Activated CD4-positive, CD25-positive, alpha-beta regulatory T cell treated with anti-CD3 and anti-CD28 coated beads, Interleukin-2, amount 50 U/mL, for 24 hours (primary cell): Measurements from ENCODE around the gene MANSC4.
"Not testable (repeated sequence)": the region's sequence is repeated elsewhere in the genome, so short reads cannot be mapped to it uniquely, and the experiment has no call there.

ENCODE experiments used
- ATAC-seq, 2 donors: fragments of 150-1000 bp; cut with Tn5 transposase; one replicate each; pipeline ENCODE4 v1.10.0; 2021; ENCODE audit warnings: mild to moderate bottlenecking in 1 of 2, moderate library complexity in 1 of 2

The MANSC4 gene

GRCh38 chr12:27747111-27747820 lies 32.8 kb downstream of the MANSC4 start:
- ATAC-seq = no peak

- not testable (repeated sequence) for ATAC-seq
These were observed 34.3 kb downstream of the MANSC4 start for GRCh38 chr12:27745734-27746133.

GRCh38 chr12:27743601-27744000 lies 36.4 kb downstream of the MANSC4 start:
- ATAC-seq = no peak

DNA sequence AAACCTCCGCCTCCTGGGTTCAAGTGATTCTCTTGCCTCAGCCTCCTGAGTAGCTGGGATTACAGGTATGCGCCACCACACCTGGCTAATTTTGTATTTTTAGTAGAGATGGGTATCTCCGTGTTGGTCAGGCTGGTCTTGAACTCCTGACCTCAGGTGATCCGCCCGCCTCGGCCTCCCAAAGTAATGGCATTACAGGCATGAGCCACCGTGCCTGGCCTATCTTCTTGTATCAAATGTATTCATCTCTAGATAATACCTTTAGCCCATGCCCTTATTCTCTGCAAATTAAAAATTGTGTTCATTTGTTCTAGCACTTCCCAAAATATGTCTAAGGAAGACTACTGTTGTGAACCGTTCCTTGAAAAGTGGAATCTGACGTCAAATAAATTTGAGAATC lies 45.7 kb downstream of the MANSC4 start:
- not testable (repeated sequence) for ATAC-seq

DNA sequence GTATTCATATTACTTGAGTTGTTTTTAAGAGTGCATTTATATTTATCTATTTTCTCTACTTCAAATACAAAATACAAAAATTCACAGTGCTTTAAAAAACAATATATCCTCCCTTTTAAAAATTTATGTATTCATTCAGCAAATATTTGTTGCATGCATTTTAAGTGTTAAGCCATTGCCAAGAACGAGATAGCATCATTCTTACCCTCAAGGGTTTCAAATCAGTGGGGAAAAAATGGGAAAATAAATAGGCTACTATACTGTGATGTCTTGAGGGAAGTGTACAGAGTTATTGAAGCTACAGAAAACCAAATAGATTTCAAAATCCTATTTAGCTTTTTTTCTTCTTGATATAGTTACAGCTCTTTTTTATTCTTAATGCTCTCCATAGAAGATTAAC lies 46.2 kb downstream of the MANSC4 start:
- no peak for ATAC-seq

DNA sequence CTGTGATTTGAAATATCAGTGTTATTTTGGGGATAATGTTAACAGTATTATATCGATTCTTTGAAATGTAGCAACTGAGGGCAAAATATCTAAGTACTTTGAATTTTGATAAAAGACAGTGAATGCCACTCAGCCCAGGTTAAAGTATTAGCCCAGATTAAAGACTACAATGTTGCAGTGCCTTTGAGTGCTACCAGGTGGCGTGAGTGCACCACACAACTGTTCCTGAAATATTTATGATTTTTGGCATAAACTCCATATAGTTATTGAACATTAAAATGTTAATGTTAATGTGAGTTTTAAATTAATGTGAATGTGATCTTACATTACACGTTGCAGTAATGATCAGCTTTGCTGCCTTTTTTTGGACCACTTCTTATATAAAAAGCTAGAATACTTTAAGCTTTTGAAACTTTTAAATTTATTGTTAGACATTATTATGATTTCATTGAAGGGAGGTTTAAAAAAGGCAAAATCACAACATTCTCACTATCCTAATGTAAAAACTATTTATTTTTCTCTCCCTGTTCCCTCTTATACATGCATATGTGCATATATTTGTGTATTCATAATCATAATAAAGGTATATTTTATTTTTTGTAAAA lies 46.9 kb downstream of the MANSC4 start:
- ATAC-seq = peak in 1 of 2 donors; percentile 62

GRCh38 chr12:27732281-27732680 lies 47.8 kb downstream of the MANSC4 start:
- no peak for ATAC-seq

GRCh38 chr12:27730097-27730588 lies 49.9 kb downstream of the MANSC4 start:
- ATAC-seq = no peak

GRCh38 chr12:27723212-27723611 lies 56.8 kb downstream of the MANSC4 start:
- no peak for ATAC-seq
